Fibroblast of the aortic adventitia (primary cell): ENCODE data around the gene TRAPPC6A. TPM values are rescaled to one million over a fixed set of nuclear protein-coding genes. Genes with fewer than 3 reads are reported as not detected.

ENCODE experiments used
- DNase-seq: peaks from one replicate; pipeline ENCODE4 v3.0.0-alpha.2; 2010; ENCODE audit warnings: low read depth
- H3K4me3 ChIP-seq: 2 replicates; pipeline ENCODE4 v1.5.1; 2011; ENCODE audit warnings: low read depth, mild to moderate bottlenecking, control low read depth, low read length, moderate library complexity
- CTCF ChIP-seq: IDR thresholded peaks from 2 replicates; pipeline ENCODE4 v1.5.1; 2011; ENCODE audit warnings: mild to moderate bottlenecking, low read length, control low read depth, inconsistent platforms; ENCODE audit not compliant: insufficient read depth
- total RNA-seq: library from RNA; depleted of rRNA; stranded (reverse); fragments of >200 nt; gene quantifications from 2 replicates; pipeline ENCODE4 v1.2.3, GENCODE V29; 2012; ENCODE audit warnings: low replicate concordance

The TRAPPC6A gene
- total RNA-seq, 1 donor = 6.9 TPM

DNA sequence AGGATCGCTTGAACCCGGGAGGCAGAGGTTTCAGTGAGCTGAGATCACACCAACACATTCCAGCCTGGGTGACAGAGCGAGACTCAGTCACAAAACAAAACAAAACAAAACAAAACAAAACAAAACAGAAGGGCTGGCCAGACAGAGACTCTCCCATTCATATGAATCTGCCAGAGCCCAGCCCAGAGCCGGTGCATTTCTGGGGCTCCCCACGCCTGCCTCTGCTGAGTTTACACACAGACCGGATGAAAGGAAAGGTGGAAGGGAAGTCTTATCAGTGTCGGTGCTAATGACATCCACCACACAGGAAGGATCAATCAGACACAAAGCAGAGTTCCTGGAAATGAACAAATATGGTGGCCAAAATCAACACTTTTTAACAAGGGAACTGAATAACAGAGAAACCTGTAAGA lies 6.8 kb downstream of the TRAPPC6A start:
- H3K4me3 ChIP-seq = no peak overlapping the region
- no peak for DNase-seq
- TF ChIP-seq CTCF = no peak

DNA sequence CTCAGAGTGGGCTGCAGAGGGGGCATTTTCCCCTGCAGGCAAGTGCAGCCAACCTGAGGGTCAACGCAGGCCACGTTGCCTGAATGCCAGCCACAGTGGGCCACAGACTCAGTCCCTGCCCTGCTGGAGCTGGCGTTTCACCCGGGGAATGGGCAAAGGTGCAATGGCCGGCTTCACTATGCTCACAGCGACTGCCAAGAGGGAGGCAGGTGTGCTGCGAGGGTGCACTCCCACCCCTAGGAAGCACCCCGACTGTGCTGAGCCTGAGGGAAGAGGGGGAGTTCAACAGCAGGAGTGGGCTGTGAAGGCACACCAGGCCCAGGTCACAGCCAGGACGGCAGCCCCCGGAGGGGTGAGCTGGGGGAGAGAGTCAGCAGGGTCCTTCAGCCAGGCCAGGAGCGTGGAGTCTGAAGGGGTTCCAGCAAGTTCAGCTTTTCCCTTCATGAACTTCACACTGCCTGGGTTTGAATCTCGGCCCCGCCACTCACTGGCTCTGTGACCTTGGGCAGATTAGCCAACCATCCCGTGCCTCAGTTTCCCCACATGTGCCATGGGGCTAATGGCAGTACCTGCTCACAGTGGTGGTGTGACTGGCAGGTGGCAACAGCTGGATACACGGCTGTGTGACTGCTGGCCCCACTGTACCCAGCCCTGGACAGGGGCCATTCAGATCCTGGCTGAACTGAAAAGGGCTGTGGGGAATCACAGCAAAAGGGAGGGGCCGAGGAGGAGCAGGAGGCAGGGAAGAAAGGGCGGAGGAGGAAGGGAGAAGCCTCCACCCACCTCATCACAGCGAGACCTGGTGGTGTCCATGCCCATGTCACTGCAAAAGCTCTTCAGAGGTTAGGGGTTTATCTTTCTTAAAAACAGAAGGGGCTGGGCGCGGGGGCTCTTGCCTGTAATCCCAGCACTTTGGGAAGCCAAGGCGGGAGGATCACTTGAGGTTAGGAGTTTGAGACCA lies 7.6 kb downstream of the TRAPPC6A start:
- no peak for DNase-seq
- H3K4me3 ChIP-seq = no peak overlapping the region
- no peak for TF ChIP-seq CTCF

GRCh38 chr19:45169602-45170001 lies 8.4 kb downstream of the TRAPPC6A start:
- no peak for TF ChIP-seq CTCF
- DNase-seq = no peak

DNA sequence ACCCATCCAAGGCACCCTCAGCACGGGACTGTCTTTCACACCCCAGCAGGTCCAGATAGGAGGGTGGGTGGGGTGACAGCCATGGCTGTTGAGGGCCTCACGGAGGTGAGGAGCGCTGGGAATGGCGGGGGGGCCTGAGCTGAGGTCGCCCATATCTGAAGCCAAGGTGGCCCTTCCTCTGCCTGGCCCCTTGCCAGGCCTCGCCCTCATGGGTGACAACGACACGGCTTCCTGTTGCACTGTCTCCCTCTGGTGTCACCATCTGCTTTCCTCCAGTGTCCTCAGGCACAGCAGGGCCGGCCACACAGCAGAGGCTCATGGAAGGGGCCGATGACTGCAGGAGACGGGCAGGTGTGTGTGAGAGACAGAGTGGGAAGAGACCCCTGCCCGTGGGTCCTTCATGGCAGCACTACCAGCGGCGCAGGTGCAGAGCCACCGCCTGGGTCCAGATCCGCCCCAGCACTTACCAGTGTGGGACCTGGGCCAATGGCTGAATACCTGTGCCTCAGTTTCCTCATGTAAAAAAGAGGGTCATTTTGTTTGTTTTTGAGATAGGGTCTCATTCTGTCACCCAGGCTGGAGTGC lies 9.2 kb downstream of the TRAPPC6A start:
- TF ChIP-seq CTCF = no peak
- DNase-seq = no peak

More at GRCh38 chr19:45169602-45170001, 8.4 kb downstream of the TRAPPC6A start:
- H3K4me3 ChIP-seq = no peak overlapping the region

DNA sequence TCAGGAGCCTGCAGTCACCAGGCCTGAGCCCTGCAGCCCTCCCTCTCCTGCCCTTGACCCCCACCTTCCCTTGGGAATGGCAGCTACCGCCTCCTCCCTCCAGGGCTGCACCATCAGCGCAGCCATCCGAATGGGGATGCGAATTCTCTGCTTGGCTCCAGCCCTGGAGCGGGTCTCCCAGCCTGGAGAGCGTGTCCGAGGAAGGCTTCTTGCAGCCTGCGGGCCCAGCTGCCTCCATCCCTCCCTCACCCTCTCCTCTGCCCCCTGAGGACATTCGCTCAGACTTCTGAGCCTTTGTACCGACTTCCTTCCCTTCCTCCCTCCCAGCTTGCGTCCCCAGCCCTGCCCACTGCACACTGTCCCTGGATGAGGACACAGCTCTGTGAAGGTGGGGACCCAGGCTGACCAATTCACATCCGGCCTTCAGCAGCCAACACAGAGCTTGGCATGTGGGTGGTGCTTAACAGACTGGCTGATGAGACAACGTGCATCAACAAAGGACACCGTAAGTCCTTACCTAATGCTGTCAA lies 11.2 kb downstream of the TRAPPC6A start:
- H3K4me3 ChIP-seq = no peak overlapping the region
- no peak for TF ChIP-seq CTCF
- no peak for DNase-seq

More for the DNA sequence above, 9.2 kb downstream of the TRAPPC6A start:
- no peak overlapping the region for H3K4me3 ChIP-seq

- no peak overlapping the region for H3K4me3 ChIP-seq
- no peak for TF ChIP-seq CTCF
- peak; percentile 57 for DNase-seq
Observed at GRCh38 chr19:45164577-45165335, 13.3 kb downstream of the TRAPPC6A start.
